Measurements from ENCODE around the gene TMPRSS5. TPM values are rescaled to one million over a fixed set of nuclear protein-coding genes. Genes with fewer than 3 reads are reported as not detected.

TMPRSS5 gene
- total RNA-seq = not detected in 2 replicates

DNA sequence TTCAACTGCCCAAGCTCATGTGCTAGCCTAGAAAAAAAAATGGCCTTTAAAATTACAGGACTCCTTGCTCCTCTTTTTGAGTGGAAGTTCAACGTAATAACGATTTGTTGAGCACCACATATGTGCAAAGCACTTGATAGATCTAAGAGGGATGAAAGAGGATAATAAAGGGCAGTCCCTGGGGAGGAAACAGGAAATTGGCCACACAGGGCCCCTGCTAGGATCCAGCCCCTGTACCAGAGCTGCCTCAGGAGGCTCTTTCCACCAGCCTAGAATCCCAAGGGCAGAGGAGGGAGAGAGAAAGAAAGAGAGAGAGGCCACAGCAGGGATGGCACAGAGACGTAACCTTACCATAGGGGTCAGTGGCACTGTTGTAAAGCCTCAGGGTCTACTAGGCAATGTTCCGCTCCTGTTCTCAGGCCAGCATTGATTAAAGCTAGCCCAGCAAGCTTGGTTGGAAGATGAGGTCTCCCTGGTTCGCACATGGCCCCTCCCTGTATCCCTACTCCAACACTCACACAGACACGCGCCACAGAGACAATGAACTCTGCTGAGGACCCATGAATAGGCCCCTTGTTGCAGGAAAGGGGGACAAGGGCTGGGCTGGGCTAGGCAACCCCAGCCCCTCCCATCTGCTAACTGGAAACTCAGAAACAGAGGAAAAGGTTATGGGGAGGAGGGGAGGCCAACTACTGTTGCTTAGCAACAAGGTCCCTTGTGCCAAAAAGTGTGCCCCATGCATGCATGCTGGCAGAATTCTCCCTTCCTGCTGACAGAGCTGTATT lies at the start of gene TMPRSS5:
Gene TMPRSS5 (minus strand): TSS at position 438 of the 785 bp plus-strand sequence. CDS start 84 bp downstream, at position 354.

Other genes with a start within 250 kb of the TMPRSS5 start
- 2.0 TPM in 1 of 2 replicates, not detected in the other for gene DRD2, start 230.9 kb downstream of the TMPRSS5 start, total RNA-seq
- gene ZW10, start 67.4 kb upstream of the TMPRSS5 start, total RNA-seq = 11.7 and 20.1 TPM in 2 replicates
- not detected in 2 replicates for gene CLDN25, start 73.5 kb upstream of the TMPRSS5 start, total RNA-seq
- 26.2 and 37.3 TPM in 2 replicates for gene USP28, start 169.3 kb upstream of the TMPRSS5 start, total RNA-seq
- not detected in 2 replicates for gene HTR3B, start 198.5 kb upstream of the TMPRSS5 start, total RNA-seq